HG03045 (cell line): ENCODE results near the gene C19orf67.

Experiments used
- ATAC-seq: cut with Tn5 transposase; IDR thresholded peaks from one replicate; pipeline ENCODE4 v1.9.1; 2021; ENCODE audit warnings: mild to moderate bottlenecking, moderate library complexity; ENCODE audit not compliant: unreplicated experiment

C19orf67 gene

GRCh38 chr19:14085309-14085995, at the start of gene C19orf67:
Gene C19orf67, minus strand, starts transcription at chr19:14085783. Its CDS starts 156 bp downstream, at chr19:14085627.
- ATAC-seq = no peak

- ATAC-seq = no peak
Measured at GRCh38 chr19:14135355-14135754, 49.8 kb upstream of the C19orf67 start.

GRCh38 chr19:14127929-14128509, 42.4 kb upstream of the C19orf67 start:
- ATAC-seq = no peak

GRCh38 chr19:14127176-14127575, 41.6 kb upstream of the C19orf67 start:
- ATAC-seq = no peak

GRCh38 chr19:14122924-14123323, 37.3 kb upstream of the C19orf67 start:
- no peak for ATAC-seq

GRCh38 chr19:14120497-14120780, 34.9 kb upstream of the C19orf67 start:
- no peak for ATAC-seq

GRCh38 chr19:14119644-14120496, 34.3 kb upstream of the C19orf67 start:
- no peak for ATAC-seq

- ATAC-seq = no peak
Measured at GRCh38 chr19:14119146-14119545, 33.6 kb upstream of the C19orf67 start.

GRCh38 chr19:14118165-14119051, 32.8 kb upstream of the C19orf67 start:
- ATAC-seq = no peak

- peak; percentile 92 for ATAC-seq
Measured at GRCh38 chr19:14117668-14118164, 32.1 kb upstream of the C19orf67 start, which contains the start of gene PRKACA. Gene PRKACA, minus strand, starts transcription at chr19:14117762. Its CDS starts 215 bp downstream, at chr19:14117547.

- ATAC-seq = peak; percentile 7
Measured at GRCh38 chr19:14116918-14117578, 31.5 kb upstream of the C19orf67 start.

GRCh38 chr19:14116525-14116917, 30.9 kb upstream of the C19orf67 start:
- no peak for ATAC-seq

GRCh38 chr19:14115756-14116155, 30.2 kb upstream of the C19orf67 start:
- ATAC-seq = no peak

GRCh38 chr19:14114854-14115253, 29.3 kb upstream of the C19orf67 start:
- ATAC-seq = no peak

- ATAC-seq = no peak
Measured at GRCh38 chr19:14114439-14114838, 28.9 kb upstream of the C19orf67 start.

- ATAC-seq = no peak
Measured at GRCh38 chr19:14113762-14114414, 28.3 kb upstream of the C19orf67 start.

GRCh38 chr19:14112809-14113385, 27.3 kb upstream of the C19orf67 start:
- no peak for ATAC-seq

- ATAC-seq = no peak
Measured at GRCh38 chr19:14112051-14112808, 26.6 kb upstream of the C19orf67 start.

GRCh38 chr19:14111486-14111885, 25.9 kb upstream of the C19orf67 start:
- ATAC-seq = no peak
